Suprapubic skin (tissue), 4 donors: Measurements from ENCODE around the gene LRMDA. TPM values are rescaled to one million over a fixed set of nuclear protein-coding genes. Genes with fewer than 3 reads are reported as not detected.

Source experiments
- DNase-seq, 2 donors: peaks; one replicate each; pipeline ENCODE4 v3.0.0-alpha.2; 2019; ENCODE audit warnings: low spot score in 2 of 2
- H3K27ac ChIP-seq: fragments of 200-600 bp; sonication (generic); one replicate; pipeline ENCODE4 v1.5.1; 2019
- H3K27me3 ChIP-seq: fragments of 200-600 bp; sonication (generic); one replicate; pipeline ENCODE4 v1.5.1; 2019
- H3K36me3 ChIP-seq: fragments of 200-600 bp; sonication (generic); one replicate; pipeline ENCODE4 v1.5.1; 2019
- H3K4me1 ChIP-seq: fragments of 200-600 bp; sonication (generic); one replicate; pipeline ENCODE4 v1.5.1; 2019
- H3K4me3 ChIP-seq: fragments of 200-600 bp; sonication (generic); one replicate; pipeline ENCODE4 v1.5.1; 2019; ENCODE audit warnings: mild to moderate bottlenecking
- H3K9me3 ChIP-seq: fragments of 200-600 bp; sonication (generic); one replicate; pipeline ENCODE4 v1.5.1; 2019
- CTCF ChIP-seq, 2 donors: fragments of 200-600 bp in 1 of 2; fragments of 450-650 bp in 1 of 2; sonication (generic) in 1 of 2; IDR thresholded peaks; one replicate each; pipeline ENCODE4 v1.5.1; 2016 to 2019; ENCODE audit warnings: antibody characterized with exemption in 2 of 2, mild to moderate bottlenecking in 1 of 2, moderate library complexity in 1 of 2
- EP300 ChIP-seq: sonication (generic); formaldehyde crosslinking; IDR thresholded peaks from one replicate; pipeline ENCODE4 v1.6.1; 2017; ENCODE audit warnings: antibody characterized with exemption
- POLR2A ChIP-seq, 2 donors: fragments of 450-650 bp; IDR thresholded peaks; one replicate each; pipeline ENCODE4 v1.6.1; 2017; ENCODE audit warnings: antibody characterized with exemption in 2 of 2, mild to moderate bottlenecking in 2 of 2, moderate library complexity in 2 of 2
- POLR2AphosphoS5 ChIP-seq, 3 donors: sonication (generic); formaldehyde crosslinking; IDR thresholded peaks; one replicate each; pipeline ENCODE4 v1.6.1; 2017; ENCODE audit warnings: antibody characterized with exemption in 3 of 3
- WGBS: methylation state at CpG from one replicate; pipeline ENCODE4 v1.1.5; 2018; 5-methylcytosine and 5-hydroxymethylcytosine counted together
- total RNA-seq, 4 donors: library from RNA; depleted of rRNA; stranded (reverse); fragments of >200 nt; gene quantifications; one replicate each; pipeline ENCODE4 v1.1.0, GENCODE V29; 2016

Gene LRMDA
- total RNA-seq, 4 donors from 2014 or later: 0.10 to 2.9 (median 1.9) TPM; not detected in 1

- H3K27me3 ChIP-seq: no peaks in the 10 kb centered on the region
- peaks cover 6% of the 10 kb centered on the region for H3K4me1 ChIP-seq
- no peak overlapping the region for H3K4me3 ChIP-seq
- no peak for DNase-seq
- no peaks in the 10 kb centered on the region for H3K9me3 ChIP-seq
- H3K27ac ChIP-seq: no peak overlapping the region
- TF ChIP-seq EP300 (no peak), POLR2AphosphoS5 (IDR thresholded peaks at IDR 0.05) (no peak), CTCF (IDR thresholded peaks at IDR 0.05) (no peak), POLR2A (IDR thresholded peaks at IDR 0.05) (no peak)
- H3K36me3 ChIP-seq: no peaks in the 10 kb centered on the region
These were observed 1131.9 kb downstream of the LRMDA start for GRCh38 chr10:76563286-76563685.

GRCh38 chr10:76572021-76572420 lies 1140.6 kb downstream of the LRMDA start:
- no peaks in the 10 kb centered on the region for H3K27me3 ChIP-seq
- no peaks in the 10 kb centered on the region for H3K36me3 ChIP-seq
- no peak for DNase-seq
- no peak overlapping the region for H3K4me3 ChIP-seq
- H3K27ac ChIP-seq: no peak overlapping the region
- H3K9me3 ChIP-seq: peaks cover 6% of the 10 kb centered on the region
- H3K4me1 ChIP-seq: no peaks in the 10 kb centered on the region
- TF ChIP-seq POLR2AphosphoS5 (IDR thresholded peaks at IDR 0.05) (no peak), EP300 (no peak), CTCF (IDR thresholded peaks at IDR 0.05) (no peak), POLR2A (IDR thresholded peaks at IDR 0.05) (no peak)
- WGBS: 57% methylated on average over 1 of the region's 1 CpG

GRCh38 chr10:76576276-76576962 lies 1145.0 kb downstream of the LRMDA start:
- H3K9me3 ChIP-seq: peaks cover 6% of the 10 kb centered on the region
- DNase-seq: no peak

GRCh38 chr10:76577455-76577854 lies 1146.0 kb downstream of the LRMDA start:
- no peak overlapping the region for H3K27ac ChIP-seq
- H3K9me3 ChIP-seq: peaks cover 6% of the 10 kb centered on the region
- H3K4me1 ChIP-seq: peaks cover 4% of the 10 kb centered on the region
- TF ChIP-seq POLR2A (IDR thresholded peaks at IDR 0.05): no peak
- TF ChIP-seq CTCF (IDR thresholded peaks at IDR 0.05): no peak
- no peak for TF ChIP-seq EP300
- TF ChIP-seq POLR2AphosphoS5 (IDR thresholded peaks at IDR 0.05): no peak
- no peak overlapping the region for H3K4me3 ChIP-seq
- H3K27me3 ChIP-seq: no peaks in the 10 kb centered on the region
- DNase-seq: no peak
- 96% methylated on average over 2 of the region's 2 CpGs for WGBS
- H3K36me3 ChIP-seq: no peaks in the 10 kb centered on the region

More at GRCh38 chr10:76576276-76576962, 1145.0 kb downstream of the LRMDA start:
- TF ChIP-seq EP300 (no peak), POLR2A (IDR thresholded peaks at IDR 0.05) (no peak), POLR2AphosphoS5 (IDR thresholded peaks at IDR 0.05) (no peak), CTCF (IDR thresholded peaks at IDR 0.05) (no peak)
- Histone ChIP-seq H3K27me3 (no peaks in the 10 kb centered on the region), H3K4me1 (peaks cover 3% of the 10 kb centered on the region), H3K4me3 (no peak overlapping the region), H3K36me3 (no peaks in the 10 kb centered on the region), H3K27ac (no peak overlapping the region)
- 54% methylated on average over 4 of the region's 4 CpGs for WGBS

- H3K36me3 ChIP-seq: no peaks in the 10 kb centered on the region
- DNase-seq: no peak
- H3K4me3 ChIP-seq: no peak overlapping the region
- H3K27me3 ChIP-seq: no peaks in the 10 kb centered on the region
- no peak overlapping the region for H3K27ac ChIP-seq
- TF ChIP-seq EP300 (no peak), POLR2AphosphoS5 (IDR thresholded peaks at IDR 0.05) (no peak), CTCF (IDR thresholded peaks at IDR 0.05) (no peak), POLR2A (IDR thresholded peaks at IDR 0.05) (no peak)
- no peaks in the 10 kb centered on the region for H3K9me3 ChIP-seq
- H3K4me1 ChIP-seq: peaks cover 4% of the 10 kb centered on the region
- WGBS: 88% methylated on average over 4 of the region's 4 CpGs
These were observed 1150.3 kb downstream of the LRMDA start for GRCh38 chr10:76581506-76582256.
